HG03378 (cell line): ENCODE results near the gene MANEA.
A peak's percentile ranks its signal among the peaks of the same experiment; 100 is the strongest.
"Not testable (repeated sequence)": the region's sequence is repeated elsewhere in the genome, so short reads cannot be mapped to it uniquely, and the experiment has no call there.

ENCODE experiments used
- ATAC-seq: cut with Tn5 transposase; IDR thresholded peaks from one replicate; pipeline ENCODE4 v1.9.1; 2021; ENCODE audit warnings: mild to moderate bottlenecking, moderate library complexity; ENCODE audit not compliant: unreplicated experiment

The MANEA gene

GRCh38 chr6:95577304-95578105 lies at the start of gene MANEA:
Gene MANEA, plus strand, starts transcription at chr6:95577535. Its CDS starts 8,905 bp downstream, at chr6:95586440.
- ATAC-seq, result peak; percentile 69

GRCh38 chr6:95529762-95530161 lies 47.6 kb upstream of the MANEA start:
- no peak for ATAC-seq

- ATAC-seq, result no peak
Measured at GRCh38 chr6:95530176-95530819, 47.0 kb upstream of the MANEA start.

GRCh38 chr6:95543798-95544197 lies 33.5 kb upstream of the MANEA start:
- no peak for ATAC-seq

GRCh38 chr6:95544517-95545225 lies 32.7 kb upstream of the MANEA start:
- ATAC-seq, result no peak

- ATAC-seq, result no peak
Measured at GRCh38 chr6:95545226-95545625, 32.1 kb upstream of the MANEA start.

- ATAC-seq, result no peak
Measured at GRCh38 chr6:95545686-95546085, 31.6 kb upstream of the MANEA start.

GRCh38 chr6:95546148-95546547 lies 31.2 kb upstream of the MANEA start:
- no peak for ATAC-seq

GRCh38 chr6:95547043-95547442 lies 30.3 kb upstream of the MANEA start:
- ATAC-seq, result no peak

GRCh38 chr6:95548188-95548786 lies 29.0 kb upstream of the MANEA start:
- no peak for ATAC-seq

- no peak for ATAC-seq
Measured at GRCh38 chr6:95551678-95552324, 25.5 kb upstream of the MANEA start.

- no peak for ATAC-seq
Measured at GRCh38 chr6:95553880-95554279, 23.5 kb upstream of the MANEA start.

- not testable (repeated sequence) for ATAC-seq
Measured at GRCh38 chr6:95560956-95561355, 16.4 kb upstream of the MANEA start.

GRCh38 chr6:95569560-95569959 lies 7.8 kb upstream of the MANEA start:
- no peak for ATAC-seq

GRCh38 chr6:95572098-95572497 lies 5.2 kb upstream of the MANEA start:
- no peak for ATAC-seq

GRCh38 chr6:95574811-95575210 lies 2.5 kb upstream of the MANEA start:
- ATAC-seq, result no peak

- ATAC-seq, result peak; percentile 28
Measured at GRCh38 chr6:95576218-95576997, 927 bp upstream of the MANEA start.

- ATAC-seq, result peak; percentile 0
Measured at GRCh38 chr6:95576998-95577303, 384 bp upstream of the MANEA start.

GRCh38 chr6:95578106-95578410 lies 723 bp downstream of the MANEA start:
- ATAC-seq, result peak; percentile 8

- no peak for ATAC-seq
Measured at GRCh38 chr6:95581073-95581472, 3.7 kb downstream of the MANEA start.
